Epithelial cell of esophagus (primary cell): ENCODE results near the gene CYBC1.

ENCODE experiments used
- DNase-seq: peaks from one replicate; pipeline ENCODE4 v3.0.0; 2010; ENCODE audit warnings: low read depth
- H3K4me3 ChIP-seq: 2 replicates; pipeline ENCODE4 v1.5.1; 2011; ENCODE audit warnings: mild to moderate bottlenecking, low read length, control low read depth
- CTCF ChIP-seq: IDR thresholded peaks from 2 replicates; pipeline ENCODE4 v1.5.1; 2011; ENCODE audit warnings: low read depth, mild to moderate bottlenecking, low read length, control low read depth, inconsistent platforms; ENCODE audit not compliant: insufficient read depth; ENCODE audit errors: missing control alignments

The CYBC1 gene

GRCh38 chr17:82446124-82446523 is 4.4 kb downstream of the CYBC1 start:
- TF ChIP-seq CTCF: no peak
- H3K4me3 ChIP-seq: no peak overlapping the region
- DNase-seq: no peak

- H3K4me3 ChIP-seq: no peak overlapping the region
- no peak for TF ChIP-seq CTCF
- no peak for DNase-seq
These were observed 5.0 kb downstream of the CYBC1 start for GRCh38 chr17:82445542-82445941.

GRCh38 chr17:82444941-82445521 is 5.5 kb downstream of the CYBC1 start:
- no peak for DNase-seq
- no peak overlapping the region for H3K4me3 ChIP-seq
- TF ChIP-seq CTCF: no peak

- DNase-seq: no peak
- no peak overlapping the region for H3K4me3 ChIP-seq
- TF ChIP-seq CTCF: no peak
These were observed 6.2 kb downstream of the CYBC1 start for GRCh38 chr17:82444284-82444893.

GRCh38 chr17:82443465-82444283 is 6.9 kb downstream of the CYBC1 start:
- H3K4me3 ChIP-seq: no peak overlapping the region
- no peak for TF ChIP-seq CTCF
- DNase-seq: no peak

- TF ChIP-seq CTCF: no peak
- DNase-seq: no peak
- H3K4me3 ChIP-seq: no peak overlapping the region
These were observed 7.7 kb downstream of the CYBC1 start for GRCh38 chr17:82442643-82443464.
